IMR-90 (cell line): Measurements from ENCODE around the gene NCKAP5. TPM values are rescaled to one million over a fixed set of nuclear protein-coding genes. Genes with fewer than 3 reads are reported as not detected.

ENCODE experiments used
- ATAC-seq: fragments of 200-7000 bp; cut with Tn5 transposase; 2 replicates; pipeline ENCODE4 v1.9.1; 2020; ENCODE audit warnings: low read depth, mild to moderate bottlenecking, moderate library complexity
- BruUV-seq: library from RNA; stranded (reverse); fragments of 400-500 nt; replicated peaks from 2 replicates; lab custom pipeline; 2021; lab: Mats Ljungman, UMichigan
- CTCF ChIA-PET: fragments of 300-600 bp; formaldehyde crosslinking; extraction: SDS; loops from one replicate; lab custom pipeline; 2021; ENCODE audit warnings: antibody characterized with exemption; lab: Yijun Ruan, JAX
- POLR2A ChIA-PET: fragments of 300-600 bp; sonication (Branson Sonifier 250); formaldehyde crosslinking; loops from one replicate; lab custom pipeline; 2022; ENCODE audit warnings: antibody characterized with exemption; ENCODE audit not compliant: unreplicated experiment; lab: Charles Lee
- DNase-seq: peaks from one replicate; pipeline ENCODE4 v3.0.0; 2013
- H2AFZ ChIP-seq: replicated peaks from 2 replicates; pipeline ENCODE3; 2013; ENCODE audit warnings: low read length, mild to moderate bottlenecking; ENCODE audit not compliant: poor library complexity
- H2AK5ac ChIP-seq: 2 replicates; pipeline ENCODE4 v1.6.1; 2013; ENCODE audit warnings: low read depth, low read length, inconsistent platforms
- H2AK9ac ChIP-seq: replicated peaks from 2 replicates; pipeline ENCODE3; 2013; ENCODE audit warnings: mild to moderate bottlenecking, low read depth, low read length, moderate library complexity; ENCODE audit not compliant: poor library complexity
- H2BK120ac ChIP-seq: 2 replicates; pipeline ENCODE4 v1.6.1; 2013; ENCODE audit warnings: low read depth, low read length, inconsistent platforms
- H2BK15ac ChIP-seq: 3 replicates; pipeline ENCODE4 v1.6.1; 2013; ENCODE audit warnings: low read depth, low read length, inconsistent platforms
- H2BK20ac ChIP-seq: 2 replicates; pipeline ENCODE4 v1.6.1; 2013; ENCODE audit warnings: low read depth, mild to moderate bottlenecking, inconsistent platforms, low read length, moderate library complexity
- H2BK5ac ChIP-seq: 2 replicates; pipeline ENCODE4 v1.6.1; 2013; ENCODE audit warnings: mild to moderate bottlenecking, low read depth, low read length, inconsistent platforms; ENCODE audit not compliant: poor library complexity, severe bottlenecking
- H3K14ac ChIP-seq: replicated peaks from 2 replicates; pipeline ENCODE4 v1.6.1; 2013; ENCODE audit warnings: low read depth, low read length, inconsistent platforms
- H3K18ac ChIP-seq: 2 replicates; pipeline ENCODE4 v1.6.1; 2013; ENCODE audit warnings: low read depth, low read length, control low read depth
- H3K23ac ChIP-seq: 2 replicates; pipeline ENCODE4 v1.6.1; 2013; ENCODE audit warnings: low read depth, low read length, inconsistent platforms
- H3K27ac ChIP-seq: 2 replicates; pipeline ENCODE4 v1.5.1; 2013; ENCODE audit warnings: mild to moderate bottlenecking, control low read depth, low read length; ENCODE audit not compliant: insufficient read depth
- H3K27me3 ChIP-seq: 2 replicates; pipeline ENCODE4 v1.6.1; 2013; ENCODE audit warnings: low read length; ENCODE audit not compliant: control insufficient read depth, insufficient read depth
- H3K36me3 ChIP-seq: 2 replicates; pipeline ENCODE4 v1.6.1; 2013; ENCODE audit warnings: low read length, mixed read lengths; ENCODE audit not compliant: control insufficient read depth, insufficient read depth
- H3K4ac ChIP-seq: 2 replicates; pipeline ENCODE4 v1.6.1; 2013; ENCODE audit warnings: low read depth, low read length, inconsistent platforms
- H3K4me1 ChIP-seq: 2 replicates; pipeline ENCODE4 v1.6.1; 2013; ENCODE audit warnings: low read length, mixed read lengths; ENCODE audit not compliant: control insufficient read depth, insufficient read depth
- H3K4me2 ChIP-seq: 2 replicates; pipeline ENCODE4 v1.6.1; 2013; ENCODE audit warnings: low read depth, mild to moderate bottlenecking, control low read depth, low read length, moderate library complexity
- H3K4me3 ChIP-seq: 2 replicates; pipeline ENCODE4 v1.5.1; 2013; ENCODE audit warnings: low read depth, mild to moderate bottlenecking, control low read depth, low read length, moderate library complexity; ENCODE audit not compliant: insufficient read depth
- H3K56ac ChIP-seq: 2 replicates; pipeline ENCODE4 v1.6.1; 2013; ENCODE audit warnings: low read length, inconsistent platforms; ENCODE audit not compliant: insufficient read depth; ENCODE audit errors: extremely low read depth
- H3K79me1 ChIP-seq, 2 experiments: 2 replicates each; pipeline ENCODE4 v1.6.1; 2013; ENCODE audit warnings: low read length in 2 of 2, inconsistent platforms in 1 of 2, low read depth in 1 of 2
- H3K9ac ChIP-seq: 2 replicates; pipeline ENCODE4 v1.6.1; 2013; ENCODE audit warnings: low read depth, low read length, control low read depth
- H3K9me1 ChIP-seq: 2 replicates; pipeline ENCODE4 v1.6.1; 2013; ENCODE audit warnings: low read length, inconsistent platforms; ENCODE audit not compliant: insufficient read depth
- H3K9me3 ChIP-seq: 2 replicates; pipeline ENCODE4 v1.6.1; 2013; ENCODE audit warnings: low read length; ENCODE audit not compliant: control insufficient read depth, insufficient read depth
- H4K20me1 ChIP-seq: 2 replicates; pipeline ENCODE4 v1.6.1; 2013; ENCODE audit warnings: low read length, inconsistent platforms; ENCODE audit not compliant: insufficient read depth
- H4K5ac ChIP-seq: 2 replicates; pipeline ENCODE4 v1.6.1; 2013; ENCODE audit warnings: mild to moderate bottlenecking, low read depth, low read length, control low read depth
- H4K8ac ChIP-seq, 2 experiments: 2 replicates each; pipeline ENCODE4 v1.6.1; 2013; ENCODE audit warnings: low read depth in 2 of 2, low read length in 2 of 2, control low read depth in 1 of 2, inconsistent platforms in 1 of 2
- H4K91ac ChIP-seq: 2 replicates; pipeline ENCODE4 v1.6.1; 2013; ENCODE audit warnings: low read depth, low read length, inconsistent platforms; ENCODE audit not compliant: insufficient read depth
- BHLHE40 ChIP-seq: fragments of 150-350 bp; IDR thresholded peaks from 2 replicates; pipeline ENCODE4 v1.6.1; 2016; ENCODE audit warnings: mild to moderate bottlenecking, low read depth, low read length
- CHD1 ChIP-seq: IDR thresholded peaks from 2 replicates; pipeline ENCODE4 v1.6.1; 2012; ENCODE audit warnings: low read depth, low read length, improper control_type of control experiment
- FOS ChIP-seq: fragments of 150-350 bp; IDR thresholded peaks from 2 replicates; pipeline ENCODE4 v1.6.1; 2016; ENCODE audit warnings: low read depth, low read length
- USF2 ChIP-seq: fragments of 150-350 bp; IDR thresholded peaks from 2 replicates; pipeline ENCODE4 v1.6.1; 2017; ENCODE audit warnings: mild to moderate bottlenecking, antibody characterized with exemption, low read length, low read depth
- dilution Hi-C: fragments of 300-500 bp; cut with HindIII; formaldehyde crosslinking; loops from one replicate; pipeline ENCODE4 v1.14.3; 2018; ENCODE audit warnings: low sequenced_read_pairs; ENCODE audit not compliant: unreplicated experiment
- in situ Hi-C: fragments of 300-500 bp; cut with MboI; formaldehyde crosslinking; loops from 3 replicates; pipeline ENCODE4 v1.14.3; 2019; ENCODE audit warnings: low sequenced_read_pairs, inconsistent platforms, mixed read lengths
- intact Hi-C: fragments of 100-400 bp; cut with micrococcal nuclease; formaldehyde crosslinking; loops from 2 replicates; pipeline ENCODE4 v1.10.0; 2022
- polyA plus RNA-seq, 3 experiments: library from polyadenylated mRNA; depleted of rRNA; stranded (reverse); fragments of >200 nt; gene quantifications; 2 replicates each; pipeline ENCODE4 v1.2.3, GENCODE V29; 2012; ENCODE audit warnings: low replicate concordance in 1 of 3
- total RNA-seq: library from RNA; depleted of rRNA; stranded (reverse); fragments of >200 nt; gene quantifications from 2 replicates; pipeline ENCODE4 v1.2.3, GENCODE V29; 2012
- TF ChIP-seq, protein P1 (sequence below): fragments of 150-350 bp; IDR thresholded peaks from 2 replicates; pipeline ENCODE4 v1.6.1; 2016; ENCODE audit warnings: low read depth, mild to moderate bottlenecking, low read length, moderate library complexity, borderline replicate concordance

The NCKAP5 gene
- total and polyA plus RNA-seq, 2 of the 4 experiments (the other 2 are of a cell fraction) = 2.7 to 3.9 TPM

DNA sequence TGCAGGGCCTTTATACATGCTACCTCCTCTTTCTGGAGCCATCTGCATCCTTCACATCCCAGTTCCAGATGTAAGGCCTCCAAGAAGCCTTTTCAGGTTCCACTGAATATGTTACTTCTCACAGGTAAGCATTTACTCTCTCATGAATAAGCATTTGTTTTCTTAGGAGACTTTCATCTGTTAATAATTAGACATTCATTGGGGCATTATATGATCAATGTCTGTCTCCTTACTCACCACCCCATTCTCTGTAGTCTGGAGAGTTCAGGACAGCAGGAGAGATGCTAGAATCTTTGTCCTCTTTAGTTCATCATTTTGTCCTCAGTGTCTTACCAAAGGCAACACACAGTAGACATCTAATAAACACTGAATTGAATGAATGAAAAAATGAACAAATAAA, 185.7 kb downstream of the NCKAP5 start:
- Histone ChIP-seq H2BK20ac (no peak overlapping the region), H2AK5ac (no peak overlapping the region), H3K4me2 (no peak overlapping the region), H3K4me3 (no peak overlapping the region), H3K18ac (no peak overlapping the region), H3K56ac (no peak overlapping the region), H3K9me3 (no peaks in the 10 kb centered on the region), H2BK15ac (no peak overlapping the region), H4K91ac (no peak overlapping the region; the same call in 1 of the 2 replicates), H3K27ac (no peak overlapping the region), H2BK120ac (no peak overlapping the region), H2AK9ac (no peak overlapping the region), H3K9ac (no peak overlapping the region), H3K23ac (no peak overlapping the region), H2BK5ac (no peak overlapping the region), H3K4ac (no peak overlapping the region), H3K9me1 (peaks cover 5% of the 10 kb centered on the region), H3K79me1 (peaks cover 0 to 4% of the 10 kb centered on the region in 2 experiments; a peak in 1 of 4 replicates), H3K4me1 (peaks cover 7% of the 10 kb centered on the region), H3K36me3 (no peaks in the 10 kb centered on the region), H3K27me3 (no peaks in the 10 kb centered on the region), H4K20me1 (no peaks in the 10 kb centered on the region), H4K5ac (no peak overlapping the region), H2AFZ (no peak overlapping the region), H4K8ac (no peak overlapping the region), H3K14ac (no peak overlapping the region)
- in situ Hi-C loops (no loop called here), intact Hi-C loops (no loop called here), dilution Hi-C loops (no loop called here)
- ChIA-PET CTCF (interaction anchor here (0.6 kb wide), 1 partner anchor 1217 kb away, joined by 3 read pairs; no protein-coding TSS in a partner anchor), POLR2A (no interaction called here)
- no peak for TF ChIP-seq CHD1
- TF ChIP-seq BHLHE40 = no peak
- TF ChIP-seq, protein P1, sequence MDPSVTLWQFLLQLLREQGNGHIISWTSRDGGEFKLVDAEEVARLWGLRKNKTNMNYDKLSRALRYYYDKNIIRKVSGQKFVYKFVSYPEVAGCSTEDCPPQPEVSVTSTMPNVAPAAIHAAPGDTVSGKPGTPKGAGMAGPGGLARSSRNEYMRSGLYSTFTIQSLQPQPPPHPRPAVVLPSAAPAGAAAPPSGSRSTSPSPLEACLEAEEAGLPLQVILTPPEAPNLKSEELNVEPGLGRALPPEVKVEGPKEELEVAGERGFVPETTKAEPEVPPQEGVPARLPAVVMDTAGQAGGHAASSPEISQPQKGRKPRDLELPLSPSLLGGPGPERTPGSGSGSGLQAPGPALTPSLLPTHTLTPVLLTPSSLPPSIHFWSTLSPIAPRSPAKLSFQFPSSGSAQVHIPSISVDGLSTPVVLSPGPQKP = no peak
- TF ChIP-seq FOS = no peak
- TF ChIP-seq USF2 = no peak
- no peak for DNase-seq
- no peak for ATAC-seq
- BruUV-seq = no TSS peak
